Omental fat pad (tissue), 4 donors: Measurements from ENCODE around the gene FGFRL1. TPM values are rescaled to one million over a fixed set of nuclear protein-coding genes. Genes with fewer than 3 reads are reported as not detected.

ENCODE experiments used
- ATAC-seq: fragments of 150-250 bp; one replicate; pipeline ENCODE4 v1.9.1; 2016; ENCODE audit warnings: mild to moderate bottlenecking, moderate library complexity; ENCODE audit not compliant: low FRiP score
- DNase-seq: peaks from one replicate; pipeline ENCODE4 v3.0.0-alpha.2; 2019; ENCODE audit warnings: low spot score
- CTCF ChIP-seq, 3 donors: fragments of 450-650 bp; IDR thresholded peaks; one replicate each; pipeline ENCODE4 v1.5.1; 2016 to 2017; ENCODE audit warnings: antibody characterized with exemption in 3 of 3, mild to moderate bottlenecking in 3 of 3, moderate library complexity in 2 of 3
- total RNA-seq, 4 donors: library from RNA; depleted of rRNA; stranded (reverse); fragments of >200 nt; gene quantifications; one replicate each; pipeline ENCODE4 v1.1.0, GENCODE V29; 2016

Gene FGFRL1
- total RNA-seq, 4 donors from 2014 or later, result 25.1 to 91.7 (median 68.8) TPM

GRCh38 chr4:991451-992296 is 19.8 kb upstream of the FGFRL1 start:
- ATAC-seq (no peak), DNase-seq (no peak)
- TF ChIP-seq CTCF (IDR thresholded peaks at IDR 0.05), result no peak

GRCh38 chr4:992297-993110 is 18.9 kb upstream of the FGFRL1 start:
- DNase-seq (no peak), ATAC-seq (peak; percentile 27)
- TF ChIP-seq CTCF (IDR thresholded peaks at IDR 0.05), result no peak

GRCh38 chr4:993111-994029 is 18.1 kb upstream of the FGFRL1 start, which contains the start of gene SLC26A1:
TSS of gene SLC26A1 (minus strand) at chr4:993404. CDS start at chr4:991703, 1,701 bp downstream.
- ATAC-seq, result no peak
- DNase-seq, result no peak
- no peak for TF ChIP-seq CTCF (IDR thresholded peaks at IDR 0.05)

GRCh38 chr4:995311-996026 is 16.0 kb upstream of the FGFRL1 start:
- no peak for DNase-seq
- no peak for ATAC-seq
- TF ChIP-seq CTCF (IDR thresholded peaks at IDR 0.05), result no peak

GRCh38 chr4:996030-996996 is 15.1 kb upstream of the FGFRL1 start:
- no peak for TF ChIP-seq CTCF (IDR thresholded peaks at IDR 0.05)
- ATAC-seq, result no peak

More at GRCh38 chr4:996030-996996, 15.1 kb upstream of the FGFRL1 start:
- no peak for DNase-seq
